GM19468 (cell line): ENCODE measurements around the gene WBP2.

ENCODE experiments used
- ATAC-seq: cut with Tn5 transposase; IDR thresholded peaks from one replicate; pipeline ENCODE4 v1.9.1; 2021; ENCODE audit warnings: mild to moderate bottlenecking, moderate library complexity, moderate number of reproducible peaks; ENCODE audit not compliant: unreplicated experiment; ENCODE audit errors: extremely low read depth

The WBP2 gene

DNA sequence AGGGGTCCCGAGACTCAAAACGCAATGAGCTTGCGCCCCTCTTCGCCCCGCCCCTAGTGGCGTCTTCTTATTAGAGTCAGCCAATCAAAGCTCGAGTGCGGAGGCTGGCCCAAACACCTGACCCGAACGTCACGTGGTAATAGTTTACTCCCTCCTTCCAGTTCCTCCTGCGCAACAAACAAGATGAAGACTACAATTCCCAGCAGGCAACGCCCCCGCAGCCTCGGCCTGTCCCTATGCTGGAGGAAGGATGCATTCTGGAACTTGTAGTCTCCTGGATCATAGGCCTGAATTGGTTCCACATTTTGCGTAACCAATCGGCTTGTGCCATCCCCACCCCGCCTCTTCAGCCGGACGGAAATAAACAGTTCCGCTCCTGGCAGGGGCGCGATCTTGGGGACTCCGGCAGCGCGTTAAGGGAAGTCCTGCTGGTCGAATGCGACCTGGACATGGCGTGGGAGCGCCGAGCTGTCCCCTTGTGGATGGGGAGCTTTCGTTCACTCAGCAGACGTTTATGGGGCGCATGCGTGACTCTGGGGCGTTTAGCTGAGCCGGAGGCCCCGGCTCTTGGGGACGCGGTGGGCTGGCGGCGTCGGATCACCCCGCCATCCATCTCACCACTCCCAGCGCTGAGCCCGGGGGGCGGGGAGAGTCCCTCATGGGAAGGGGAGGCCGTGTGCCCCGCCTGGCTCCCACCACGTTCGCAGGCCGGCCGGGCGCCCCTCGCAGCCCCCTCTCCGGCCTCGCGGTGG is at the start of gene WBP2:
WBP2 (minus strand) TSS at position 26 of the 752 bp plus-strand sequence. CDS start 38 bp downstream, outside the sequence.
- ATAC-seq: peak; percentile 78

DNA sequence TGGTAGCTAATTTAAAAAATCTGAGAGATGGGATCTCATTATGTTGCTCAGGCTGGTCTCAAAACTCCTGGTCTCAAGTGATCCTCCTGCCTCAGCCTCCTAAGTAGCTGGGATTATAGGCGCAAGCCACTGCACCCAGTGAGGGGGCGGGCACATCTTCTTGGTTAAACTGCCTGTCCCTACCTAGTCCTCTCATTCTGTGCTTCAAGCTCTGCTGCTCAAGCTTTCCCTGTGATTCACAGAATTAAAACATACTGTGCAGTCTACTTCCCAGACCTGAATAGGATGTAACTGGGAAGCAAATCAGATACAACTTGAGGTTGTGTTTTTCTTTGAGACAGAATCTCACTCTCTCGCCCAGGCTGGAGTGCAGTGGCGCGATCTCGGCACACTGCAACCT is 47.3 kb upstream of the WBP2 start:
- ATAC-seq: no peak

DNA sequence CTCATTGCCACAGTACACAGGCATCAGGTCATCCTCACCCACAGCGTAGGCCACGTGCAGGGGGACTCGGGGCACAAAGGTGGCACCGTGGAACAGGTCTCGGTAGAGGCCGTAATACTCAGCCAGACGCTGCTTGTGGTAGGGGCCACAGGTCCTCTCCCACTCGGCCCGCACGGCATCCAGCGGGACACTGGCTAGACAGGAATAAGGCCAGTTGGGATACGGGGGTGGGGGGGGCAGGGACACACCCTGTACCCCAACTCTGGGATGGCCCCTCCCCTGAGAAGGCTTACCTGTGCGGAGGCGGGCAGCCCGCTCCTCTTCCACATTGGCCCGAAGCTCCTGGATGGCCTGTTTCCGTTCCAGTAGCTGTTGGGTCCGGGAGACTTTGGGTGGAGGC is 46.6 kb upstream of the WBP2 start:
- ATAC-seq: no peak

DNA sequence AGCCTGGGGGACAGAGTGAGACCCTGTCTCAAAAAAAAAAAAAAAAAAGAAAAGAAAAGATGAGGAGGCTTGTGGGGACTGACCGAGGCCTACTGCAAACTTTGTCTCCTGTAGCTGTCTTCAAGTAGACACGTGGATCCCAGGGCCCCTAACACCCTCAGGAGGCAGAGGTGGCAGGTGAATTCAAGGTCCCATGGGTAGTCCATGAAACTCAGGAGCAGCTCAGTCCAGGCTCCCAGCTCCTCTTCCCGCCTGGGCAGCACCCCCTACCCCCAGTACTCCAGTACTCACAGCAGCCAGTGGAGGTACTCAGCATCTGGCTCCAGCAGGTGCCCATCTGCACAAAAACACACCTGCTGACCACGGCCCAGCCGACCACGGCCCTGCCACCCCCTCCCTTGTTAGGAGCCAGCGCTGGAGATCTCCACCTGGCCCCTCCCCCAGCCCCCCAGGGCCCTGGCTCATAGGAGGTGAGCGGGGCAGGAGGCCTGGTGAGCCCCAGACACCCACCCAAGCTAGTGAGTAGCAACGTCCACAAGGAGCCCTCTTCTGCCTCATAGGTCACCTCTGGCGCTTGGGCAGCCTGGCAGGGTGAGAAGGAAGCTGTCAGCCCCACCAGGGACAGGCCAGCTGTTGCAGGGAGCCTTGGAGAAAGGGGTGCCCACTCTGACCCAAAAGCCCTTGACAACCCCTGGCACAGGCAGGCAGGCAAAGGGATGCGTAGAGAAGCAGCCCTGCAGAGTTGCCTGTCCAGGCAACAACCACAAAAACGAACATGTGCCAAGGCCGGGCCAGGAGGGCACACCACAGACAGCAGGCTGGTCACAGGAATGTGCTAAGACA is 45.8 kb upstream of the WBP2 start:
- no peak for ATAC-seq

DNA sequence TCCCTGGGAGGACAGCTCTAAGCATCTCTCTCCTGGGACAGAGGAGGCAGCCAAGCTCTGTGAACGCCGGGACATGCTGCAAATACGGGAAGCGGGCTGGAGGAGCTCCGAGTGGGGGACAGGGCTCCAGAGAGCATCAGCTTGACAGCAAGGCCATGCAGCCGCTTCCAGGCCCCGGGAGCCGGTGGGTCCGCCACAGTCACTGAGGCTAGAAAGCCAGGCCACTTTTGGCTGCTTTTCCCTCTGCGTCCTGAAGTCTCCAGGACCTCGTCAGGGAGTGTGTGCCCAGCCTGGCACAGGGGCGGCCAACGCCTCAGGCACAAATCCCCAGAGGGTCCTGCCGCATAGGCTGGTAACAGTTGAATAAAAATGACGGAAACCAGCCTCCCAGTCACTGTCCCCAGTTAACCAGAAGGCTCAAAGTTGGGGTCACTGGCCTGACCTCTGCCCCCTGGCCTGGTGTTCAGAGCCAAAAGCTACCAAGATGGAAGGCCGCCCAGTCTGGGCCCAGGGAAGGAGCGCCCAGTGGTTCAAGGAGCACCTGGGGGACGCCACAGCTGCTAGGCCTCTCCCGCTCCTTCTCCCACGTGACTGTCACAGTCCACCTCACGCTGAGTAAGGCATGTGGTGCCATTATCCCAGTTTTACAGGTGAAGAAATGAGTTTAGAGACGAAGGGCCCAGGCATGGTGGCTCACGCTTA is 44.8 kb upstream of the WBP2 start:
- ATAC-seq: no peak

DNA sequence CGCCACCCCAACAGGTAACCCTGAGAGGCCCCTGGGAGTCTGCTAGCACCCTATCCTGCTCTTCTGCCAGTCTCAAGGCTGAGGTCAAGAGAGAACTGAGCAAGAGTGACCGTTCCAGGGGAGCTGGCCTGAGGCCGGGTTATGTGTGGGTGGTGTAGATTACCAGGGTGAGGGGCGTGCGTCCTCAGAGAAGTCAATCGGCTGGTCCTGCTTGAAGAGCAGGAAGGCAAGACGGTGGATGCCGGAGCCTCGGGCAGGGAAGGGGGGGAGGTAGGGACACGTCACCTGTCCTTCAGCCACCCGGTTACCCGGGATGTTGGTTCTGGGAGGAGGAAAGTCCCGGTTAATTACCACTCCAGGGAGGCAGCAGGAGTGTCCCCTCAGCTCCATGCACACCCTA is 44.2 kb upstream of the WBP2 start:
- ATAC-seq: no peak

DNA sequence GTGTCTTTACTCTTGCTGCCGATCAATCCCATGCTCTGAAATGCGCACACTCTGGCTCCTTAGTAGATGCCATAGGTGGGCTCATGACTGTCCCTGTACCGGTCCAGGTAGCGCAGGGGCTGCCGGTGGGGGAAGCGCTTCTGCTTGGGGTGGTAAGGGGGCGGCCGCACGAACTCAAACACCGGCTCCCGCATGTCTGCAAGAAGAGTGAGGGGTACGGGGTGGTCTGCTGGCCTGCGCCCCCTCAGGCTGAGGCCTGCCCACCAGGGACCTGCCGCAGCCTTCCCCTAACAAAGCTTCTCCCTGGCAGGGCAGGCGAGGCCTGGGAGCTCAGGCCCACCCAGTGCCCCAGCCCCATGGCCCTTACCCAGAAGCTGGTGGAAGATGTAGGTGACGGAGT is 43.7 kb upstream of the WBP2 start:
- ATAC-seq: no peak

DNA sequence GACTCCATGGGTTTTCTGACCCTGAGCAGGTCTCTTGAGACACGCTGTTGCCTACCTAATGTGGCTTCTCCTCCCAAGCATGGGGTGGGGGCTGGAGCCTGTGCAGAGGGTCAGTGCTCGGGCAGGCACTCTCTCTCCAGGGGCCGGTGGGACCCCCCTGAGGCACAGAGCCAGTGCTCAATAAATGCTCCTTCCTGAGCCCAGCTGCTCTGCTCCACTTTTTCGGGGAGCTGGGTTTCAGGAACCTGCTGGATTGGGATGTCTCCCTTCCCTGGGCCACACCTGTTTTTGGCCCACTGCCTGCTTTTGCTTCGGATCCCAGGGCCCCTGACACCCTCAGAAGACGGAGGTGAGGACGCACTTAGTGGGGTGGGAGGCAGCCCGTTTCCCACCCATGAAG is 42.9 kb upstream of the WBP2 start:
- ATAC-seq: no peak

DNA sequence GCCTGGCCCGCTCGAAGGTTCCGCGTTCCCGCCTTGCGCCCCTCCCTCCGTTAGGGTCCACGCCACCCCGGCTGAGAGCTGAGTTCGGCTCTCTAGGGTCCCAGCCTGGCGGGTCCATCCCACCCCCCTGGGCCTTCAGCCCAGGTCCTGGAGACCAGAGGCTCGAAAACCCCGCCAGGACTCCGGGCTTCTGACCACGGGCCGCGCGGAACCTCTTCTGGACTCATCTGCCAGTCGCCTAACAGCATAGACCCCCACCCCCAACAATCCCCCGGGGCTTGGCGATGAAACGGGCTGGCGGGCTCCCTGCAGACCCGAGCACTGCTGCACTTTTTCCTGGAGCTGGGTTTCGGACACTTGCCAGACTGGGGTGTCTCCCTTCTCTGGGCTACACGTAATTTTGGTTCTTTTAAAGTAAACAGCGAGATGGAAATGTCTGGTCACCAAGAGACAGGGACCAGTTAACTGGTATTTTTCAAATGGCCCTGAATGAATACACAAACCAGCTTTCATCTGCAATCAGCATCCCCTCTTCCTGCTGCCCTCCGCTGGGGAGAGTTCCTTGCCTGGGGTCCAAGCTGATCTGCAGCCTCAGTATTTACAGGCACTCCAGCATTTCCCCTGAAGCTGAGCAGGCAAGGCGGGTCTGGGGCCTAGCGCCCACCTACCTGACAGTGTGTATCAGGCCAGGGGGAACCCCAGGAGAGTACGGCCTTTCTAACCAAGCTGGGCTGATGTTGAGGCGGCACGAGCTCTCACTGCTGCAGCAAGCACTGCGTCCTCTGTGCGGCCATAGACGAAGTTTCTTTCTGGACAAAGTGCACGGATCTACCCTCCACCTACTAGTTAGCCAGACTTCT is 42.3 kb upstream of the WBP2 start:
- no peak for ATAC-seq

DNA sequence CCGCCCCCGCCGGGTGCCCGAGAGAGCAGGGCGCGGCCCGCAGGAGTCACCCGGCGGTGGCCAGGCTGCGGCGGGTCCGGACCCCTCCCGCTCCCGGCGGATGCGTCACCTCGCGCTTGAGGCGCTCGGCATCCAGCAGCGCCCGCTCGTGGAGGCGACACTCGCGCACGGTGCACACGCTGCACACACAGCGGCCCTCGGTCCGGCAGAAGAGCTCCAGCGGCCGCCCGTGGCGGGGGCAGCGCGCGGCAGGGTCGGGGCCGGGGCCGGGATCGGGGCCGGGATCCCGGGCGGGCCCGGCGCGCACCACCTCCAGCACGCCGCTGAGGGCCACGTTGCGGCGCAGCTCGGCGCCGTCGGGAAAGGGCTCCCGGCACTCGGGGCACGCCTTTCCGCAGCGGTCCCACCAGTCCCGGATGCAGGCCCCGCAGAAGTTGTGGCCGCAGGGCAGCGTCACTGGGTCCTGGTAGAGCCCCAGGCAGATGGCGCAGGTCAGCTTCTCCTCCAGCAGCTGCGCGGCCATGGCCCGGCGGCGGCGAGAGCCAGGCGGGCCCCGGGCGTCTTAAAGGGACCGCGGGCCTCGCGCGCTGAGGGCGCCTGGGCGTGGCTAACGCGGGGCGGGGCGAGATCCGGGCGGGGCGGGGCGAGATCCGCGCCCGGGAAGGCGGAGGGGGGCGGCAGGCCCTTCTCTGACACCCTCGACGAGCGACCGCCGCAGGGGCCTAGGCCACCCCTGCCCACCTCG is 41.5 kb upstream of the WBP2 start, which contains the start of gene TRIM65:
TRIM65 (minus strand) TSS at position 537 of the 745 bp plus-strand sequence; CDS start at position 523, 14 bp downstream.
- ATAC-seq: peak; percentile 26

DNA sequence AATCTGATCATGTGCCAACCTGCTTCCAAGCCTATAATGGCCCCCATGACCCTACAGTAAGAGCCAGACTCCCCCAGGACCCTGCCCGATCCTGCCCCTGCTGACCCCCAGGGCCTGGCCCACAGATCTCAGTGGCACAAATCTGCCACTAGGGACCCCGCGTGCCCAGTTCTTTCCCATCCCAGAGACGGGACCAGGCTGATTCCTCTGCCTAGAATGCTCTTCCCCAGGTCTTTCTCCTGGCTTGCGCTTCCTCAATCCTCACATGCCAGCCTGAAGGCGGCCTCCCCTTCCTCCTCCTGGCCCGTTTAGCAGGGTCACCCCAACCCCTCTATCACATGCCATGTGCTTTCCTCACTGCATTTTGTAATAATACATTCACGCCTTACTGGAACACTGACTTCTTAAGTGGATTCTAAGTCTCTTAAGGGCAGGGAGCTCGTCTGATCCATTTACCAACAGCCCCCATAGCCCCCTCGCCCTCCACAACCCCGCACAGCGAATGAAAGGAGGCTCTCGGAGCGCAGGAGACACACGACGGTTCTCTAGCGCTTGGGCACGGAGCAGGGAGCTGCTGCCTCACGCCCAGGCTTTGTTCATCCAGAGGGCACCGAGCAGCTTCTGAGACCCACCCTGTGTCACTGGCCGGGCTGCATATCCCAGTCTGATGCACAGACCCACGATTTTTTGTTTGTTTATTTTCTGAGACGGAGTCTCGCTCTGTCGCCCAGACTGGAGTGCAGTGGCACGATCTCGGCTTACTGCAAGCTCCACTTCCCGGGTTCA is 40.4 kb upstream of the WBP2 start:
- no peak for ATAC-seq

DNA sequence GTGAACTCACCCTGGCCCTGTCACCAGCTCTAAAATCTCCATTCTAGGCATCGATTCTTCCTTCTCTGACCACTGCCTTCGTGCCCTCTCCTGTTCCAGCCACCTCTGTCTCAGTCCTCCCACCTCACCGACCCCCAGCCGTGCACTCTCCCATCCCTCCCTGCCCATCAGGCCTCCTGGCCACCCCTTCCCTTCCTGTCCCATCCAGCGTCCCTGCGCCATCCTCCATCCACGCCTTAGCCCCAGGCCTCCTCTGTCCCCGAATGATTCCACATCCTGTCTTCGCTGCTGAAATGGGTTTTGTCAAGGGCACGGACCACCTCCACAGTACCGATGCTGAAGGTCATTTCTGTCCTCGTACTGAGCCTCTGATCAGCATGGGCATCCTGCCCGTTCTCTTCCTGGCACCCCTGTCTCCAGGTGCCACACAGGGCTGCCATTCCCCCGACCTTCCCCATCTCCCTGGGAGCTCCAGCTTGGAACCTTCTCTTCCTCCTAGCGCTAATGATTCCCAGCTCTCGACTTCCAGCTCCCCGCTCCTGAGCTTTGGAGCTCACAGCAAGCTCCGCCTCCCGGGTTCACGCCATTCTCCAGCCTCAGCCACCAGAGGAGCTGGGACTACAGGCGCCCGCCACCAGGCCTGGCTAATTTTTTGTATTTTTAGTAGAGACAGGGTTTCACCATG is 39.1 kb upstream of the WBP2 start:
- no peak for ATAC-seq

DNA sequence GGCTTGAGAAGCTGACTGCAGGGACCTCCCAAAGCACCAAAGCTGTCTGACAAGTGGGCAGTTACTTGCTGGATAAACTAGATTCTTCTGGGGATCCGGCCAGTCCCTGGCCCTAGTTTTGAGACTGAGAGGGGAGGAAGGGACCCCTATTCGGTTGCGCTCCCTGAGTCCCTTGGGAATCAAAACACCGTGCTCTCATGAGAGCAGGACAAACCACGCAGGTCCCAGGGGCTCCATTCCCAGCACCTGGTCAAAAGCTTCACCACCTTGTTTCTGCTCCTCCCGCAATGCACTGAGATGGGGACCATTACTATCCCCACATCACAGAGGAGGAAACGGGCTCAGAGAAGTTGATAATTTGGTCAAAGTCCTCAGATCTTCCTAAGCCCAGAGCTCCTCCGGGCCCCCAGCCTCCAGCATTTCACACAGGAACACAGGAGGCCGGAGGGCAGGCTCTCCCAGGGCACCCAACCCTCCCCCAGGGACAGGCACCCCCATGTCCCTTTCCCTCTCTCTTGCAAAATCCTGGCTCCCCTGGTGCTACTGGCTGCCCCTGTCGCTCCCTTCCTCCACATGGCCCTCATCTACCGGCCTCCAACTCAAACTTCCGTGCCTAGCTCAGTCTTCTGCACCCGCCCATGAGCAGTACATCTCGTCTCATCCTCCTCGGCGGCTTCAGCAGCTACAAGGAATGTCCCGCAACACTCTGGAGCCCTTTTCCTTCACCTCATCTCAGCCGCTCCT is 38.3 kb upstream of the WBP2 start:
- ATAC-seq: no peak

DNA sequence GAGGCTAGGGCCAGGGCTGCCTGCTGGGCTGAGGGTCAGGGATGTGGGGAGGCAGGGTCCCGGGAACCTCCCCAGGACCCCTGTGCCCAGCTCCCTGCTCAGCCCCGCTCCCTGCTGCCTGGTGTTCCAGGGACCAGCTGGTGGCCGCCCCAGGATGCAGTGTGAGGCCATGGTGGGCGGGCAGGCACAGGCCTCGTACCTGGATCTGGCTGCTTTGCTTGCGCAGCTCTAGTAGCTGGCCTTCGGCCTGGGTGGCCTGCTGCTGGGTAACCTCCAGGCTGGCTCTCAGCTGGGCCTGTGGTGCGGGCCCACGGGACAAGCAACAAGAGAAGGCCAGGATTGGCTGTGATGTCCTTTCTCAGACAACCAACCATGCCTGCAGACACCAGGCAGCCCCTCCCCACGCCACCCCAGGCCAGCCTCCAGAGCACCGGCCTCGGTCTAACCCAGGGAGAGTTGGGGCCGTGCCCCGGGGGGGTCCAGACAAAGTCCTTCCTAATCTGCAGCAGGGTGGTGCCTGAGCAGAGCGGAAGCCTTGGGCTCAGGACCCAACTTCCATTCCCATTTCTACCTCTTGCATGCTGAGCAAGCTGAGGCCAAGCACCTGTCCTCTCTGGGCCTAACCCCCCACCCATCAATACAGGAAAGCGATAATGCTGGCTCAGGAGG is 37.6 kb upstream of the WBP2 start:
- ATAC-seq: no peak

DNA sequence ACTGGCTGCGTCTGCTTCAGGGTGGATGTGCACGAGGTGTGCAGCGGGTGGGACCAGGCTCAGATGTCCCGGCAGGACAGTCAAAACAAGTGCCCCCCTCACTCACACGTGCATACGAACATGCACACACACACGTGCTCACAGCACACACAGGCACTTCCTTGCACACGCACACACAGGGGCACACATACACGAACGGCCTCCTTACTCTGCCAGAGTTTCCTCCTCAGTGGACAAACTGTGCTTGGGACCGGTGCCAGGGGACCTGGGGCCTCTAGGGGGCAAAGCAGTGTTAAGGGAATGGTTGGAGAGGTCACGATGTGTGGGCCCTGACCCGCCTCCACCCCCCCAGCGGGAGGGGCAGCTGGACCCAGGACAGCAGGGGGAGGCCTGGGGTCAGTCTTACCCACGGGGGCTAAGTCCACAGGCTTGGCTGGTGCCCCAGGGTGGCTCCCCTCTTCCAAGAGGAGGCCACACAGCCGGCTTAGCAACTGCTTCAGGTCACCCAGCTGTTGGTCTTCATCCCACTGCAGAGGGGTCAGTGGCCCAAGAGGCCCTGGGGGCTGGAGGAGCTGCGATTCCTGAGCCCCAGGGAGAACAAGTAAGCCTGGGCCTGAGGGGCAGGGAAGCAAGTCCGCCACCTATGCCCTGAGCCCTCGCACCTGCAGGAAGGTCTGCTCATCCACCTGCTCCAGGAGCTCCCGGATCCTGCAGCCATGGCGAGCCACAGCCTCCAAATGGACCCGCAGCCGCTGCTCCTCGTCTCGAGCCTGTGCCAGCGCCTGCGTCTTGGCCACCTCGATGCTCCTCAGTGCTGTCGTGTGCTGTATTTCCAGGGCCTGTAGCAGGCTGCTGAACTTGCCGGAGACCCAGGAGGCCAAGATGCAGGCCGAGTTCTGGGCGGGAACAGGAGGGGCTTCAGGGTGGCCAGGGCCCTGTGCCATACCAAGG is 36.7 kb upstream of the WBP2 start:
- no peak for ATAC-seq
